Measurements from ENCODE around the gene ZCCHC3. TPM values are rescaled to one million over a fixed set of nuclear protein-coding genes. Genes with fewer than 3 reads are reported as not detected.
A peak's percentile ranks its signal among the peaks of the same experiment; 100 is the strongest.

Gene ZCCHC3
- total RNA-seq, 2 experiments from 2014 or later: 17.8 to 18.0 TPM

DNA sequence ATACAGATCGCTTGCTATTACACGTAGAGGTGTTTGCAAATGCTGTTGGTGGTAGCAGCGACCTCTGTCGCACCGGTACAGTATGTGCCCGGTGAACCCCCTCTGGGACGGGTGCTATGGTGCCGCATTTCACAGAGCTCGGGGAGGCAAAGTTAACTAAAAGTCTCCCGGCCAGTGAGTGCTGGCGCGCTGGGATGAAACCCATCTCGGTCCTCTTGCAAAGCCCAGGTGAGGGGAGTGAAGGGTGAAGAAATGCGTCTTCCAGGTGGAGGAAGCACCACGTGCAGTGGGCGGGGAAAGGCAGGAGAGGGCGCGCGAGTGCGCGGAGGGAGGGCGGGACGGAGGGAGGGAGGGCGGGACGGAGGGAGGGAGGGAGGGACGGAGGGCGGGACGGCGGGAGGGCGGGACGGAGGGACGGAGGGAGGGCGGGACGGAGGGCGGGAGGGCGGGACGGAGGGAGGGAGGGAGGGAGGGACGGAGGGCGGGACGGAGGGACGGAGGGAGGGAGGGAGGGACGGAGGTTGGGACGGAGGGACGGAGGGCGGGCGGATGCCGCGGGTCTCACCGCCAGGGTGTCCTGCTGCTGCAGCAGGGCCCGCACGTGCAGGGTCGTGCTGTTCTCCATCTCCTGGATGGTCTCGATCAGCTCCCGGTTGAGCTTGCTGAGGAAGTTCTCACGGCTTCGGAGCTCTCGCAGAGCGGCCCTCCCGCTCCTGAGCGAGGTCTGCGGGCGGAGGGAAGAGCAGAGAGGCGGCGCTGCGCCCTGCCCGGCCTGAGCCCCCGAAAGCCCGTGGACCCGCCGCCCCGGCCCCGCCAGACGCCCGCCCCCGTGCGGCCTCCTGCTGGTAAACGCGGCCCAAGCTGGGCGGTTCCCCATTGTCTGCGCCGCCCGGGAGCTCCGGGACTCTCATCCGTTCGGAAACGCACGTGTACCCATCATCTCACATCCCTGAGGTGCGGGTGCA is 18.5 kb upstream of the ZCCHC3 start:
- TF ChIP-seq, protein P1, sequence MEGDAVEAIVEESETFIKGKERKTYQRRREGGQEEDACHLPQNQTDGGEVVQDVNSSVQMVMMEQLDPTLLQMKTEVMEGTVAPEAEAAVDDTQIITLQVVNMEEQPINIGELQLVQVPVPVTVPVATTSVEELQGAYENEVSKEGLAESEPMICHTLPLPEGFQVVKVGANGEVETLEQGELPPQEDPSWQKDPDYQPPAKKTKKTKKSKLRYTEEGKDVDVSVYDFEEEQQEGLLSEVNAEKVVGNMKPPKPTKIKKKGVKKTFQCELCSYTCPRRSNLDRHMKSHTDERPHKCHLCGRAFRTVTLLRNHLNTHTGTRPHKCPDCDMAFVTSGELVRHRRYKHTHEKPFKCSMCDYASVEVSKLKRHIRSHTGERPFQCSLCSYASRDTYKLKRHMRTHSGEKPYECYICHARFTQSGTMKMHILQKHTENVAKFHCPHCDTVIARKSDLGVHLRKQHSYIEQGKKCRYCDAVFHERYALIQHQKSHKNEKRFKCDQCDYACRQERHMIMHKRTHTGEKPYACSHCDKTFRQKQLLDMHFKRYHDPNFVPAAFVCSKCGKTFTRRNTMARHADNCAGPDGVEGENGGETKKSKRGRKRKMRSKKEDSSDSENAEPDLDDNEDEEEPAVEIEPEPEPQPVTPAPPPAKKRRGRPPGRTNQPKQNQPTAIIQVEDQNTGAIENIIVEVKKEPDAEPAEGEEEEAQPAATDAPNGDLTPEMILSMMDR (IDR thresholded peaks at IDR 0.05): no peak
- Mint-ChIP-seq H3K9me3 (no peaks in the 10 kb centered on the region), H3K36me3 (ENCODE audit: low read depth) (peaks cover 3% of the 10 kb centered on the region), H3K4me1 (ENCODE audit: low read depth) (no peaks in the 10 kb centered on the region), H3K4me3 (peak overlapping the region; percentile 12), H3K27me3 (no peaks in the 10 kb centered on the region), H3K27ac (no peak overlapping the region)
- ATAC-seq (peak; percentile 20), DNase-seq (no peak)
- POLR2A ChIA-PET: no interaction called here
- CTCF ChIA-PET: interaction anchor here (0.8 to 1.7 kb wide), 2 partner anchors 13 to 52 kb away, joined by 3 to 6 read pairs; no protein-coding TSS in a partner anchor
- intact Hi-C loops (cut with micrococcal nuclease): no loop called here

DNA sequence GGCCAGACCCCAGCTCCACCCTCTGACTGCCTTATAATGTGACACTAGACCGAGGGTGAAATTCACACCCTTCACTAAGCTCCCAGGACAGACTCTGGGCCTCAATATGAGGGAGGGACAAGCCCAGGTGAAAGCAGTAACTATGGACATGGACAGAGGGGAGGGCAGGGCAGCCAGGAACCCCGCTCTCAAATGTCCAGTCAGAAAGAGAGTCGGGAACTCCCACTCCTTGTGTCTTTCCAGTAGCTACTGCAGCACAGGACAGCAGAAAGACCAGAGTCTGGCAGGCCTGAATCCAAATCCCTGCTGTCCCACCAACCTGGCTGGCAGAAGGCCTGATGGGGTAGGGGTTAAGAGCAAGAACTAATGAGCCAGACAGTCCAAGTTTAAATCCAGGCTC is 13.2 kb upstream of the ZCCHC3 start:
- ChIA-PET POLR2A (no interaction called here), CTCF (interaction anchor here (2.4 kb wide), 1 partner anchor 19 kb away, joined by 7 read pairs; no protein-coding TSS in a partner anchor)
- Mint-ChIP-seq H3K9me3 (no peaks in the 10 kb centered on the region), H3K36me3 (ENCODE audit: low read depth) (no peaks in the 10 kb centered on the region), H3K4me1 (ENCODE audit: low read depth) (peaks cover 6% of the 10 kb centered on the region), H3K4me3 (no peak overlapping the region), H3K27ac (no peak overlapping the region), H3K27me3 (no peaks in the 10 kb centered on the region)
- intact Hi-C loops (cut with micrococcal nuclease): no loop called here
- ATAC-seq: no peak
- DNase-seq: no peak
- TF ChIP-seq, protein P1 (IDR thresholded peaks at IDR 0.05): no peak

DNA sequence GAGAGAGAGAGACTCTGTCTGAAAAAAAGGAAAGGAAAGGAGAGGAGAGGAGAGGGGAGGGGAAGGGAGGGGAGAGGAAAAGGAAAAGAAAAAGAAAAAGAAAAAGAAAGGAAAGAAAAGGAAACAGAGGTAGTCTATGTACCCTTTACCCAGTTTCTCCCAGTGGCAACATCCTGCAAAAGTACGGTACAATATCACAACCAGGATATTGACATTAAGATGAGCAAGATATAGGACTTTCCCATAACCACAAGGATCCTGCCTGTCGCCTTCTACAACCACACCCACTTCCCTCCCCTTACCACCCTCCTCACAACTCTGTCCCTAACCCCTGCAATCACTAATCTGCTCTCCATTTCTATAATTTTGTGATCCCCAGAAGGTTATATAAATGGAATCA is 10.9 kb upstream of the ZCCHC3 start:
- DNase-seq (no peak), ATAC-seq (no peak)
- H3K36me3 Mint-ChIP-seq (ENCODE audit: low read depth): no peaks in the 10 kb centered on the region
- H3K4me1 Mint-ChIP-seq (ENCODE audit: low read depth): peaks cover 11% of the 10 kb centered on the region
- TF ChIP-seq, protein P1 (IDR thresholded peaks at IDR 0.05): no peak
- intact Hi-C loops (cut with micrococcal nuclease): no loop called here
- CTCF ChIA-PET: no interaction called here
- H3K27me3 Mint-ChIP-seq: no peaks in the 10 kb centered on the region
- no peaks in the 10 kb centered on the region for H3K9me3 Mint-ChIP-seq
- no peak overlapping the region for H3K27ac Mint-ChIP-seq
- H3K4me3 Mint-ChIP-seq: no peak overlapping the region
- POLR2A ChIA-PET: no interaction called here

DNA sequence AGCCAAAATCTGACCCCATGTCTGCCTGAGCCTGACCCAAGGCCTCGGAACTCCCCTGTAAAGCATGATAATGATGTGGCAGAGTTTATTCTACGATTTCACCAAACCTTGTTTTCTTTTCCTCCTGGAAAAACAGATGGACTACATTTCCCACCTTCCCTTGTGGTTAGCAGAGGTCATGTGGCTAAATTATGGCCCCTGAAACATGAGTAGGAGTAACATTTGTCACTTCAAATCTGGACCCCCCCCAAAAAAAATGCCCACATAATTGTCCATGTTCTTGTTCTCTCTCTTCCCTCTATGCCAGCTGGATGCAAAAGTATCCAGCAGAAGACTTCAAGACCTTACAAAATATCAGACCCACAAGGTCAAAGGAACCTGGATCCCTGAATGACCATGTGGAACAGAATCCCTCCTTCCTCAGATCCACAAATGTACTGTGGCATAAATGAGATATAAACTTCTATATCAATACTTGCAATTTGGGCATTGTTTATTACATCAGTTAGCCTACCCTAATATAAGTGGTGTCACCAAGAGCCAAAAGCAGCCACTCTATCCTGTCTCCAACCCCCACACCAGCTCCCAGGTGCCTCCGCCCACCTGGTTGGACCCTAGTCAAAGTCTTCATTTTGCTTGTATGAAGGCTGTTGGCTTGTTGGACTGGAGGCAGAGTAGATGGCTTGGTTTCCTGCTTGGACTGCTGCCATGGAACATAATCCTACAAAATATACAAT is 8.2 kb upstream of the ZCCHC3 start:
- CTCF ChIA-PET: interaction anchor here (1.4 kb wide), 1 partner anchor 42 kb away, joined by 8 read pairs; no protein-coding TSS in a partner anchor
- no peak overlapping the region for H3K4me3 Mint-ChIP-seq
- intact Hi-C loops (cut with micrococcal nuclease): no loop called here
- TF ChIP-seq, protein P1 (IDR thresholded peaks at IDR 0.05): no peak
- no peaks in the 10 kb centered on the region for H3K36me3 Mint-ChIP-seq (ENCODE audit: low read depth)
- H3K9me3 Mint-ChIP-seq: no peaks in the 10 kb centered on the region
- H3K27me3 Mint-ChIP-seq: no peaks in the 10 kb centered on the region
- peaks cover 11% of the 10 kb centered on the region for H3K4me1 Mint-ChIP-seq (ENCODE audit: low read depth)
- no peak for ATAC-seq
- POLR2A ChIA-PET: interaction anchor here (0.9 to 1.1 kb wide), 2 partner anchors 8 to 42 kb away, joined by 4 to 5 read pairs; partner anchors contain the start of gene ZCCHC3
- no peak overlapping the region for H3K27ac Mint-ChIP-seq
- no peak for DNase-seq

Measured in activated CD8-positive, alpha-beta T cell treated with anti-CD3 and anti-CD28 coated beads for 36 hours (primary cell).